Measurements from ENCODE around the gene URB2.
A peak's percentile ranks its signal among the peaks of the same experiment; 100 is the strongest.
"Not testable (repeated sequence)": the region's sequence is repeated elsewhere in the genome, so short reads cannot be mapped to it uniquely, and the experiment has no call there.

Gene URB2

DNA sequence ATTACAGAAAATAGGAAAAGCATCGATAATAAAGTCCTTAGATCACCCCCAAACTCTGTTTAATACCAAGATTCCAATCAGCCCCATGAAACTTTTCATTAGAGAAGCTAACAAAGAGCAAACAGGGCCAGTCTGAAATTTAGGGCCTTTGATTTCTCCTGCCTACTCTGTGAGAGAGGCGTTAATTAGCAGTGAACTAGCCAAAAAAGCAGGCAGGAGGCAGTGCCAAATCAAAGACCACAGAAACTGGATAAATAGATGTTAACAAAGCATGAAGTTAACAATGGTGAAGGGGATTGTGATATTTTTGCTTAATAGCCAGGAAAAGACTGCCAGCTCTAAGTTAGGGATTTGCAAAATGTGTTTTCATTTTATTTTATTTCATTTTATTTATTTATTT is 11.3 kb upstream of the URB2 start:
- DNase-seq (ENCODE audit: low read depth), result no peak

DNA sequence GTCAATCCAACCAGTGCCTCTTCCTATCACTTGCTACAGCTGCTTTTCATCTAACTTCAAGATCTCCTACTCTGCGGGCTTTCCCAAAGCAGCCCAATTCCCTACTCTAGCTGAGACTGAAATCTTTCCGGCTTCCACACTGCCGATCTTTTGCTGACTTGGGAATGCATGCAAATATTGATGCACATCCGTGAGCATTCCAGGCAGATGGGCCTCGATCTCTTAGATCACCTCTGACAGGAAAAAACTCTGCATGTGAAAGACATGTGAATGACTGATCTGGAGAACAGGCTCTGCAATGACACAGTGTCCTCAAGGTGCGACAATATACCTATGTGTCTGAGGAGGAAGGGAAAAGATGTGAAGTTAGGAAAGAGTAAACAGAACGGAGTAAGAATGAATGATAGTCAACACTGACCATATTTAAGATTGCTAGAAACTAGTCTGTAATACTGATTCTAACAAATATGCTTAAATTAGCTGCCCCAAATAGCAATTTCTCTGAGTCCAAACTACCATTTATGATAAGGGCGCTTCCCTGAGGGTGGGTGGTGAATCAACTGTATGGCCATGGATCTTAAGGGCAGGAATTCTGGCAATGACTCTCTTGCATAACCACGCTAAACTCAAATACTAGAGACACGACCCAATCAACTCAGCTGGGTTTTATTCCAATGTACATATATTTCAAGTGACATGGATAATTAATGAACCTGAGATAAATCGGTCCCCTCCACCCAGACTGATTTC is 8.5 kb upstream of the URB2 start:
- no peak for DNase-seq (ENCODE audit: low read depth)

DNA sequence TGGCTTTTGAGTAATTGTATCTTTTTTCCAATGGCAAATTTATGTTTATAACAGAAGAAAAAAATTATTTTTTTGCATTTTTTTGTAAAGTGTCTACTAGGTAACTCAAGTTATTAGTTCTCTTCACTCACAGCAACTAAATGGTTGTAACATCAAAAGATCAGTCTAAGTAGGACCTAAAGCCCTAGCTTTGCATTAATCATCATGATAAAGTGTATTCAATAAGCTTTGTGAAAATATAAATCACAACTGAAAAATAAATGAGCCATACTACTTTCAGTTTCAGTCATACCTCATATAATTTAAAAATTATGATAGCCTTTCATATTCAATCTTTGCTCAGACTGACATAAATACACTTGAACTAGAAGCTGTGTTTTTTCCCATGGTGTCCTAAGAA is 7.0 kb upstream of the URB2 start:
- no peak for DNase-seq (ENCODE audit: low read depth)

DNA sequence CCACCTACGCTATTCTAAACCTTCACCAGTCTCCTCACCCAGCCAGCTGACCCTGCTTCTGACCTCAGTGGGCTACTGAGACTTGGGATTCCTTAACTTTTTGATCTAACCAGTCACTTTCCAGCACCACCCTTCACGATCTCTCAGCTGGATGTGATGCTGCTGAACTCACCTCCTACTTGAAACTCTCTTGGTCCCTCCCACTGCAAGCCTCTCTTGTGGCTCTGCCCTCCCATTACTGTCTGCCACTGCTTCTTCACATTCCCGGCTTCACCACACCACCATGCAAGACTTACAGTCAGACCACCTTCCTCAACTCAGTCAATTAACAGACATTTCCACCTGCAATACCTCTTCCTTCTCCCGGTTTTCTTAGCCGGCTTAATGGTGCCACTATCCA is 6.4 kb upstream of the URB2 start:
- DNase-seq (ENCODE audit: low read depth), result no peak

DNA sequence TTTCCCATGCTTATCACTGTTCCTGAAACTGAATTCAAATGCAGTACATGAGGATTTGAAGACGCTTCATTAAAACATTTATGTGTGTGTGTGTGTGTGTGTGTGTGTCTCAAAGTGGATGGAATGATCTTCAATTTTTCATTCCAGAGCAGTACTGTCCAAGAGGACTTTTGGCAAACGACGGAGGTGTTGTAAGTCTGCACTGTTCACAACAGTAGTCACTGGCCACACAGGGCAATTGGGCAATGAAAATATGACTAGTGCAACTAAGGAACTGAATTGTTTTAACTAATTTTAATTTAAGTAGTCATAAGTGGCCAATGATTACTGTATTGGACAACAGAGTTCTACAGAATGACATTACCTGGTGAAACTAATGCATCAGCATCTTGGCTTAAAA is 5.2 kb upstream of the URB2 start:
- peak; percentile 31 for DNase-seq (ENCODE audit: low read depth)

DNA sequence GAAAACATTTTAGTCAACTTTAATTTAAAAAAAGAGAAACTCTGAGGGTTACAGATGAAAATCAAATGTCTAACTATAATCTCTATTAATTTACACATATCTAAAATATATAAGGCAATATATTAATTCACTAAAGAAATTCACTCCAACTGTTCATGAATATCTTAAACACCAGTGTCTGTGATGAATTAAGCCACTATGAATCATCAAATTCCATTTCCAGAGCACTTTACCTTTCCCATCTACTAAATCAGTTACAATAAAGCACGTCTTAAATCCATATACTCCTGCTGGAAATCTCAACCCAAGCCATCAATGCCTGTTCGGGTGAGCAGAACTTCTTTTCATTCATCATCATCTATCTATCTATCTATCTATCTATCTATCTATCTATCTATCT is 4.4 kb upstream of the URB2 start:
- DNase-seq (ENCODE audit: low read depth), result no peak

DNA sequence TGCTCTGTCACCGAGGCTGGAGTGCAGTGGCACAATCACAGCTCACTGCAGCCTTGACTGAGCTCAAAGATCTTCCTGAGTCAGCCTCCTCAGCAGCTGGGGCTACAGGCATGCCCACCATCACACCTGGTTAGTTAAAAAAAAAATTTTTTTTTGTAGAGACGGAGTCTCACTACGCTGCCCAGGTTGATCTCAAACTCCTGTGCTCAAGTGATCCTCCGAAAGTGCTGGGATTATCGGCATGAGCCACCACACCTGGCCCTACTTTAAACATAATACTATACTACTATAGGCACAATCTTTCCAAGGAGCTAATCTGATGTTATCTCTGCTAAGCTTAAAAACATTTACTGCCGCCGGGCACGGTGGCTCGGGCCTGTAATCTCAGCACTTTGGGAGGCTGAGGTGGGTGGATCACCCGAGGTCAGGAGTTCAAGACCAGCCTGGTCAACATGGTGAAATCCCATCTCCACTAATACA is 3.4 kb upstream of the URB2 start:
- not testable (repeated sequence) for DNase-seq (ENCODE audit: low read depth)

DNA sequence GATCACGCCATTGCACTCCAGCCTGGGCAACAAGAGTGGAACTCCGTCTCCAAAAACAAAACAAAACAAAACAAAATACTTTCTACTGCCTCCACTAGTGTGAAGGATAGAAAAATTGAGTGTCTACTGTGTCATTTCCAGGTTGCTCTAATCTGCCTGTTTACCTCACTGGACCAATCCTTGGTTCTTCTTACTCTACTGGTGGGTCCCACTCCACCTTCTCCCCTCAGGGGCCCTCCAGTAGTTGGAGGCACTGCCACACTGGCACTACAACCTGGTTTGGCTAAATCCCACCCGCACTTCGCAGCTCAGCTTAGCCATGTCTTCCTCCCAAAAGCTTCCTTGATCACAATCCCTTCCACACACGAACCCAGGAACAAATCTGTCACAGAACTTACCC is 2.8 kb upstream of the URB2 start:
- DNase-seq (ENCODE audit: low read depth), result no peak

DNA sequence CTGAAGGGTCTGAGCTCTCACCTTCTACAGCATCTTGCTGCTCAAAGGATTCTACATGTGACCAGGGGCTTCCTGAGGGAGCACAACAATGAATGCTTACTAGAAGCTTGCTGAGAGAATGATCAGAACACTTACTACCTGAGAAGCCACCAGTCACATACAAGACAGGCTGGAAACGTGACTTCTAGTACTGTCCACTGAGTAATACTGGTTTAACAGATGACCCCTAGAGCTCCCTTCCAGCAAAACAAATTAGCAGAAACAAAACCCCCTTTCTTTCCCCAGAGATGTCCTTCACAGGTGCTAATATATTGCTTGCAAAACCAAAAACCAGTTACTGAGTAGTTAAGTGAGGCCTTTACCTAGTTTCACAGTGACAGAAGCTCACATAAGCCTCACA is 2.2 kb upstream of the URB2 start:
- no peak for DNase-seq (ENCODE audit: low read depth)

DNA sequence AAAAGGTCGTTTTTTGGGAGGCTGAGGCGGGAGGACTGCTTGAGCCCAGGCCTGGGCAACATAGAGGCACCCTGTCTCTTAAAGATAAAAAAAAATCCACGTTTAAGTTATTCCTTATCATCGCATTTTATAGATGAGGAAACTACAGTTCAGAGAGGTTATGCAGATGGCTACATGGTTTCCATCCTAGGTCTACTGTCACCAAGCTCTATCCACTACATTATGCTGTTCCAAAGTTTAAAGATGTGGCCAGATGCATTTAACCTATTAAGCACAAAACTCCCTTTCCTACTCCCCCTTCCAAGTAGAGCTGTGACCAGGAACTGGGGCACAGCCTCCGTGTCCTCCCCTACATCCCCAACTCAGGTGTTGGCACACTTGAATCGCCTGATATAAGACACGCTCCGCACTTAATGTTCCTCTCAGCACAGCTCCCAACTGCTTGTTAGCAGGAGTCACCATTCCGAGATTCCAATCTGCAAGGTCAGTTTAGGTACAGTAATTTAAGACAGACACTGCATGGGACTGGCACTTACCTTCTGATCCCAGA is 1.5 kb upstream of the URB2 start:
- no peak for DNase-seq (ENCODE audit: low read depth)

DNA sequence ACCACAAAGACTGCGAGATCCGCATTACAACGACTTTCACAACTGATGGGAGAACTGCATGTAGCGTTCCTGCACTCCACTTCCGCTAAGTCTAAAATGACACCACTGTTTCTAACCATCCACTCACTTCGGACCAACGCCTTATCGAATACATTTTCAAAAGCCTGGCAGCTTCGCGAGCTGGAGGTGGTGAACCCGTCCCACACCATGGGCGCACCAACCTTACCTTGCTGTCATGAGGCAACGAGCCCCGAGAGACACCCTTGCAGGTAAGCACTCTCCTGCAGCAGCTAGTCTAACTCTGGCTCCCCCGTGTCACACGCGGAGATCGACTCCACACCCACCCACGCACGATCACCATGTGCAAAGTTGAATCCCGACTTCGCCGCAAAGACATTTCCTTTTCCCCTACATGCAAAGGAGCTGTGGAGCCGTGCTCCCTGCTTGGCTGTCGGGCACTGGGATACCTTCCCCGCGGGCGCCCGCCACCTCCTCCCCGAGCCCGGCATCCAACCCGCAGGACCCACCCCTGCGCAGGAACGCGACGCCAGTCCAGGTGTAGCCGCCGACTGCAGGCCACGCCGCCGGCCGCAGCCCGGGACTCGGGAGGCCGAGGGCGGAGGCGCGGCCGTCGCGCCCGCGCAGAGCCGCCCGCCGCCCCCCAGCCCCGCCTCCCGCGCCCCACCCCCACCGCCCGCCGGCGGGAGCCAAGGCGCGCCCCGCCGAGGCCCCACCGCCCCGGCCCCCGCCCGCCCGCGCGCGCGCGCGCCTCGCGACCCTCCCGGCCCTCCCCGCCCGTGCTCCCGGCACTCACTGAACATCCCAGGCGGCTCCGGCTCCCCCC is 754 bp upstream of the URB2 start:
- DNase-seq (ENCODE audit: low read depth), result peak; percentile 9

DNA sequence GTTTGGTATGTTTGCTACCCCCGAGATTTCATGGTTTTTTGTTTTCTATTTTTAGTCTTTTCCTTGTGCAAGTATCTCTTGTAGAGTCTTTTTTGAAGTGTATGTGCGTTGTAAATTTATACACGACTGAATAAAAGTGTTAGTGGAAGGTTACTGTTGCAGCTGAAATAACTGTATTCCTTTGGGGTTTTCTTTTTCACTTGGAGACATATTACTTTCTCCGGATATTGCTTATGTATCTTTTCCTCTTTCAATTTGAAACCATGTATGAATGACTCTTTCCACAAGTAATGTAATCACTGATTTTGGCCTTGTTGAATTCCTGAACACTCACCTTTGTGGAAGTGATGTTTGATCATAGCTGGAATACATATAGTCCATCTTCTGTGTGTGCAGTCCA is 956 bp downstream of the URB2 start:
- no peak for DNase-seq (ENCODE audit: low read depth)

DNA sequence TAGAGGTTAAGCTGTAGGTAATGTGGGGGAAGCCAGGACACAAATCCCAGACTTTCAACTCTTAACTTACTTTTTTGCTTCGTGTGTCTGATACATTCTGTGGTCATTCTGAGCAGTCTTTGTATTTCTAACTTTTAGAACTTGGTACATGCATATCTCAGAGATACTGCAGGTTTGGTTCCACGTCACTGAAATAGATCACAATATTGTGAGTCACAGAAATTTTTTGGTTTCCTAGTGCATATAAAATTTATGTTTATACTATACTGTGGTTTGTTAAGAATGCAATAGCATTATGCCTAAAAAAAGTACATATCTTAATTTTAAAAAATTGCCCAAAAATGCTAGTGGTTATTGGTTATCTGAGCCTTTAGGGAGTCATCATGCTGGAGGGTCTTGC is 3.2 kb downstream of the URB2 start:
- no peak for DNase-seq (ENCODE audit: low read depth)

DNA sequence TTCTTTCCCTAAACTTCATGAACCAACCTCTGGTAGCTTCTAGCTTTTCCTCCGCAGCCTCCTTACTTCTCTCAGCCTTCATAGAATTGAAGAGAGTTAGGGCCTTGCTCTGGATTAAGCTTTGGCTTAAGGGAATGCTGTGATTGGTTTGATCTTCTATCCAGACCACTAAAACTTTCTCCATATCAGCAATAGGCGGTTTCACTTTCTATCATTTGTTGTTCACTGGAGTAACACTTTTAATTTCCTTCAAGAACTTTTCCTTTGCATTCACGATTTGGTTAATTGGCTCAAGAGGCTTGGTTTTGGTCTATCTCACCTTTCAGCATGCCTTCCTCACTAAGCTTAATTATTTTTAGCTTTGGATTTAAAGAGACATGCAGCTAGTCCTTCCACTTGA is 5.1 kb downstream of the URB2 start:
- no peak for DNase-seq (ENCODE audit: low read depth)

DNA sequence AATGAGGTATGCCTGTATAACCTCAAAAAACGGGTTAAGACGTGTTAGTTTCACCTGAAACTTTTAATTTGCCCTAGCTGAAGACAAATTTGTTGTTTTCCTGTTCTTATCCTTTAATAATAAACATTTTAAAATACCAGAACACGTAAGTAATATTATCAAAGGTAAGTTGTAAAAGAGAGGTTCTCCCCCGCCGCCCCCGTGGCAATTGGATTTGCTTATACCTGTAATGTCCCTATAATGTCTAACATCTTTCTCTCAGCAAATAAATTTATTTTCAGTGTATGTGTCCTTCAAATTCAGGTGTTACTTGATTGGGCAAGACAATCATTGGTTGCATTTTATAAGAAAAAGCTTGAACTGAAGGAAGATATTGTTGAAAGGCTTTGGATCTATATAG is 5.9 kb downstream of the URB2 start:
- no peak for DNase-seq (ENCODE audit: low read depth)

DNA sequence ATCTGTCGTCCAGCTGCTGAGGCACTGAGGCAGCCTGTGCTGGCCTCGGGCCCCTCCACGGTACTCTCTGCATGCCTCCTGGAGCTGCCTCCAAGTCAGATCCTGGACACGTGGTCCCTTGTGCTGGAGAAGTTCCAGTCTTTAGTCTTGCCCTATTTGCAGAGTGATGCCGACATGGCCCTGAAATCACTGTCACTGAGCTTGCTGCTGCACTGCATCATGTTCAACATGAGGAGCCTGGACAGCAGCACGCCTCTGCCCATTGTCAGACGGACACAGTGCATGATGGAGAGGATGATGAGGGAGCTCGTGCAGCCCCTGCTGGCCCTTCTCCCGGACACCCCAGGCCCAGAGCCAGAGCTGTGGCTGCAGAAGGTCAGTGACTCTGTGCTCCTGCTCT is 10.0 kb downstream of the URB2 start:
- no peak for DNase-seq (ENCODE audit: low read depth)

DNA sequence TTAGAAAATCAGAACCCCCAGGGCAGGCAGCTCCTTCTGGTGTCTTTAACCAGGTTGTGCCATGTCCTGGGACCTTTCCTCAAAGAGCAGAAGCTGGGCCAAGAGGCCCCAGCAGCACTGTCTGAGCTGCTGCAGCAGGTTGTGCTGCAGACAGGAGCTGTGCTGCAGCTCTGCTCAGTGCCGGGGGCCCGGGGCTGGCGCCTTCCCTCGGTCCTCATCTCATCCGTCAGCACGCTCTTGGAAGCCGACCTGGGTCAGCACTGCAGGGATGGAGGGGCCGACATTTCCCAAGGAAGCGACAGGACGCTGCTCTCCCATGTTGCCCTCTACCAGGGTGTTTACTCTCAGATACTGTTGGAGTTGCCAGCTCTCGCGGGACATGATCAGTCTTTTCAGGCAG is 11.7 kb downstream of the URB2 start:
- no peak for DNase-seq (ENCODE audit: low read depth)

DNA sequence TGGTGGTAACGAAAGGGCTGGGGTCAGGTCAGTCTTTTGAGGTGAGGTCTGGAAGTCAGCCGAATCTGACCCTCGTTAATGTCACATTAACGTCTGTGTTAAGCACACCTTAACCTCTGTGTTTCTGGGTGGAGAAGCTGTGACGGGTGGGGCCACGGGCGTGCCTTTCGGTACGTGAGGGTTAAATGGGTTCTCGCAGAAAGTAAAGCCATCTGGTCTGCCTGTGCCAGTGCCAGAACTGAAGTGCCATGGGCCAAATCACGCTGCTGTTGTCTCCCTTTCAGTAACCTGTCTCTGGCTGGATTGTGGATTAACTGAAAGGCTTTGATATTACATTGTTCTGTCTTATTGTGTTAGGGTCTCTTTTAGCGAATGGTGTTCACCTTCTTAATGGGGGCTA is 14.4 kb downstream of the URB2 start:
- no peak for DNase-seq (ENCODE audit: low read depth)

DNA sequence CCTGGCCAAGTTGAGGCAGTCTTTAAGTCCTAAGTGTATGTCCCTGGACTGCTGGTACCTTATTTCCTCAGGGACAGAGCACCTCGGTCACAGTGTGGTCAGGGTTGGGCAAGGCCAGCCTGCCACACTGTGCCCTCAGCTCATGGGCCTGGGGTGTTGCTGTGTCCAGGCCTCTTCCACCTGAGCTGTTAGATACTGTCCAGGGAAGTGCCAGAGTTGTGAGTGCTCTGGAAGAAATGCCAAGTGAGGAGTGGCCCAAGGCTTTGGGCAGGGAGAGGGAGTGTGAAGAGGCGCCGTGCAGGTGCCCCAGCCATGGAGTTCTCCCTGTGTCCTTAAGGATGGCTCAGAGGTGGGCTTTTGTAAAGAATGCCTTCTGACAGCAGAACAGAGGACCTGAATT is 15.3 kb downstream of the URB2 start:
- DNase-seq (ENCODE audit: low read depth), result no peak

DNA sequence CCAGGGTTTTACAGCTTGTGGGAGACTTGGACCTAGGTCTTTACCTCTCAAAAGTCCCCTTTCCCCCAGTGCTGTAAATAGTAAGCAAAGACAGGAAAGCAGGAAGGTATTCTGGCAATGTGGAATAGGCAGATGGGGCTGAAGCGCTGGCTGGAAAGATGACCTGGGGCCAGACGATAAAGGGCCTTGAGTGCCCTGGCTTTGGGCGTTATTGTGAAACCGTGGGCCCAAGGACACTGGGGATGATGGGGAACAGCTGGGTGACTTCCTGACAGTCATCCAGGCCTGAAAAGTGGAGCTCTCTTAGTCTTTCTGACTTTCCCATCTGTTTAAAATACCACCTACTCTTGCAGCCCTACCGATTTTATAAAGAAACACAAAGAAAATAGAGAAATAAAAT is 16.3 kb downstream of the URB2 start:
- no peak for DNase-seq (ENCODE audit: low read depth)

DNA sequence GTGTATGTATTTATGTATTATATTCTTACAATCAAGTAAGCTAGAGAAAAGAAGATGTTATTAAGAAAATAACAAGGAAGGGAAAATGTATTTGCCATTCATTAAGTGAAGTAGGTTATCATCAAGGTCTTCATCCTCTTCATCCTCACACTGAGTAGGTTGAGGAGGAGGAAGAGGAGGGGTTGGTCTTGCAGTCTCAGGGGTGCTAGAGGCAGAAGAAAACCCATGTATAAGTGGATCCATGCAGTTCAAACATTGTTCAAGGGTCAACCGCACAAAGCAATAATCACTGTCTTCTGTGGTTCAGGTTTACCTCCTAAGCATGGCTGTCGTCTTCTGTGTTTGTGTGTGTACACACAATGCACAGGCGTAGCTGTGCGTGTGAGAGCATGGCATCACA is 16.9 kb downstream of the URB2 start:
- DNase-seq (ENCODE audit: low read depth), result no peak

DNA sequence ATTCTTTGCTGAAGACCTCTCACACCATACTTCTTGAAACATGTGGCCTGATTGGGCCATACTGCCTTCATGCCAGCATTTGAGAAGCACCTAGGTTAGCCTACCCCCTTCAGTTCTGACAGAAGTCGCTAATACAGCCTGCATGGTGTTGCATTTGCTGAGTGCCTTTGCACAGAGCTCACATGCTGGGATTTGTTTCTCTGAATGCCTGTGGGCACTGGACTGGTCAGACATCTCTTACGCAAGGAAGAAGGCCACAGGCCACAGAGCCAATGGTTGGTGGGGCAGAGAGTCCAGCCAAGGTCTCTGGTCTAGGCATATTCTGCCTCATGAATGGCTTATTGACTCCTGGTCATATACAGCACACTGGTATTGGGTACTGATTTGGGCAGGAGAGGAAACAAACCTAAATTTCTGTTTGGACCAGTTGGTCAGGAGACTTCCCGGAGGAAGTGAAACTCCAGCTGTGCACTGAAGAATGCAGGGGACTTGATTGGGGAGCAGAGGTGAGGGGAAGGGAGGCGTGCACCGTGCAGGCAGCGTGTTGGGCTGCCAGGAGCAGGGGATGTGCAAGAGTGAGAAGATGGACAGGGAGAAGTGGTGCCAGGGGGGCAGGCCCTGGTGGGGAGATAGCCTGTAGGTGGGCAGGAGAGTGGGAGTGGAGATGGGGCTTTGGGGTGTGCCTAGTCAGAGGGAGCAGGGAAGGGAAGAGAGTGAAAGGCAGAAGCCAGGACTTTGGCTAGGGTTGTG is 18.1 kb downstream of the URB2 start:
- DNase-seq (ENCODE audit: low read depth), result peak; percentile 9

Data from stromal cell of bone marrow (primary cell).